ENCODE data around the gene CMSS1.

GRCh38 chr3:99823723-99824711, 6.4 kb downstream of the CMSS1 start:
- TF ChIP-seq E2F4 (CRISPR knock-in tag; IDR thresholded peaks at IDR 0.05; ENCODE audit: borderline replicate concordance, low read depth) = no peak
- TF ChIP-seq ESRRA (CRISPR knock-in tag; IDR thresholded peaks at IDR 0.05; ENCODE audit: borderline replicate concordance) = no peak
- no peak for TF ChIP-seq NFYB (CRISPR knock-in tag; conservative IDR thresholded peaks at IDR 0.05; ENCODE audit: low read depth)
- TF ChIP-seq HMGXB4 (CRISPR knock-in tag; IDR thresholded peaks at IDR 0.05) = no peak
- TF ChIP-seq CTCF (IDR thresholded peaks at IDR 0.05) = no peak
- no peak for TF ChIP-seq NFE2L1 (CRISPR knock-in tag; IDR thresholded peaks at IDR 0.05)
